Left lung (tissue), 10 donors: Measurements from ENCODE around the gene BCAP31. TPM values are rescaled to one million over a fixed set of nuclear protein-coding genes. Genes with fewer than 3 reads are reported as not detected.

Experiments
- ATAC-seq: fragments of 200-7000 bp; cut with Tn5 transposase; one replicate; pipeline ENCODE4 v1.9.1; 2020; ENCODE audit warnings: moderate library complexity
- DNase-seq, 4 donors: peaks; one replicate each; pipeline ENCODE4 v3.0.0-alpha.2; 2013 to 2020
- H3K27ac ChIP-seq, 2 donors: fragments of 200-600 bp; sonication (generic) in 1 of 2; one replicate each; pipeline versions ENCODE4 v1.5.0 to v1.8.0; 2020 to 2021
- H3K27me3 ChIP-seq, 2 donors: fragments of 200-600 bp; sonication (generic) in 1 of 2; one replicate each; pipeline versions ENCODE4 v1.5.0 to v1.8.0; 2020 to 2021
- H3K36me3 ChIP-seq, 2 donors: fragments of 200-600 bp; sonication (generic) in 1 of 2; one replicate each; pipeline versions ENCODE4 v1.5.0 to v1.8.0; 2020 to 2021
- H3K4me1 ChIP-seq, 2 donors: fragments of 200-600 bp; one replicate each; pipeline ENCODE4 v1.8.0; 2021
- H3K4me3 ChIP-seq, 2 donors: fragments of 200-600 bp; sonication (generic) in 1 of 2; one replicate each; pipeline versions ENCODE4 v1.5.0 to v1.8.0; 2020 to 2021; ENCODE audit warnings: mild to moderate bottlenecking in 1 of 2
- H3K9me3 ChIP-seq, 2 donors: fragments of 200-600 bp; sonication (generic) in 1 of 2; one replicate each; pipeline versions ENCODE4 v1.5.0 to v1.8.0; 2020 to 2021
- intact Hi-C, 2 donors: fragments of 100-400 bp; cut with DNase I; formaldehyde crosslinking; loops; one replicate each; pipeline versions ENCODE4 v1.11.2 to v1.14.2; 2022
- polyA plus RNA-seq, 6 donors: library from polyadenylated mRNA; unstranded; fragments of 120-200 nt; gene quantifications; one replicate each; pipeline ENCODE4 v1.2.1, GENCODE V29; 2013; ENCODE audit not compliant: insufficient read length in 6 of 6
- total RNA-seq, 2 donors: library from RNA; stranded (reverse); fragmentation: NEBNext Ultra II Directional; extraction: Animal tissue kit (Norgen Biotek cat#: 25700); gene quantifications; one replicate each; pipeline ENCODE4 v1.2.1, GENCODE V29; 2021
- TF ChIP-seq, protein P1 (sequence below), 2 donors: fragments of 200-600 bp; sonication (generic) in 1 of 2; IDR thresholded peaks; one replicate each; pipeline versions ENCODE4 v1.5.0 to v1.8.0; 2021; ENCODE audit warnings: antibody characterized with exemption in 2 of 2
- donor health status: DM: no; HTN: yes; CAD: no.
- donor health status: DM: no; HTN: no; CAD: no.

The BCAP31 gene
- total and polyA plus RNA-seq, 8 donors = 126 to 243 (median 138) TPM

DNA sequence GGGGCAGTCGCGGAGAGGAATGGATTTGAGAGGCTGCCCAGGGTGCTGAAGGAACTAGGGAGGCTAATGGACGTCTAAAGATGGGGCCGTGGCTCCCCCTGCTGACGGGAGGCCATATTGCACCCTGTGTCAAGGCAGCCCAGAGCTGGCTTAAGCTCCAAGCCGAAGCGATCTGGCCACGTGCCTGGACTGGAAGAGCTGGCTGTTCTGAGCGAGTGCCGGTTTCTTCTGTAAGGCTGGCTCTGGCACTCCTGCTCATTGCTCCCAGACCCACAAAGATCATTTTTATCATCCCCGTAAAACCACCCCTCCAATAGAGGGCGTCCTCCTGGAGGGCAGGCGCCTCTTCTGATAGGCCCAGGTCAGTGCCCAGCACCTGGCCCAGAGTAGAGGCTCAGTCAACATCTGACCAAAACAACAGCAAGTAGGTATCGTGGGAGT, 56.2 kb downstream of the BCAP31 start:
- peaks cover 6 to 43% of the 10 kb centered on the region in 2 donors for H3K27me3 ChIP-seq
- TF ChIP-seq, protein P1, sequence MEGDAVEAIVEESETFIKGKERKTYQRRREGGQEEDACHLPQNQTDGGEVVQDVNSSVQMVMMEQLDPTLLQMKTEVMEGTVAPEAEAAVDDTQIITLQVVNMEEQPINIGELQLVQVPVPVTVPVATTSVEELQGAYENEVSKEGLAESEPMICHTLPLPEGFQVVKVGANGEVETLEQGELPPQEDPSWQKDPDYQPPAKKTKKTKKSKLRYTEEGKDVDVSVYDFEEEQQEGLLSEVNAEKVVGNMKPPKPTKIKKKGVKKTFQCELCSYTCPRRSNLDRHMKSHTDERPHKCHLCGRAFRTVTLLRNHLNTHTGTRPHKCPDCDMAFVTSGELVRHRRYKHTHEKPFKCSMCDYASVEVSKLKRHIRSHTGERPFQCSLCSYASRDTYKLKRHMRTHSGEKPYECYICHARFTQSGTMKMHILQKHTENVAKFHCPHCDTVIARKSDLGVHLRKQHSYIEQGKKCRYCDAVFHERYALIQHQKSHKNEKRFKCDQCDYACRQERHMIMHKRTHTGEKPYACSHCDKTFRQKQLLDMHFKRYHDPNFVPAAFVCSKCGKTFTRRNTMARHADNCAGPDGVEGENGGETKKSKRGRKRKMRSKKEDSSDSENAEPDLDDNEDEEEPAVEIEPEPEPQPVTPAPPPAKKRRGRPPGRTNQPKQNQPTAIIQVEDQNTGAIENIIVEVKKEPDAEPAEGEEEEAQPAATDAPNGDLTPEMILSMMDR (IDR thresholded peaks at IDR 0.05) = peak; percentile 51 to 79
- no peaks in the 10 kb centered on the region for H3K9me3 ChIP-seq
- H3K27ac ChIP-seq = no peak overlapping the region
- no peaks in the 10 kb centered on the region for H3K4me1 ChIP-seq
- intact Hi-C loops = loop anchor here in 1 of 2 donors (10.0 kb wide), 1 partner anchor 113 kb away; no protein-coding TSS in a partner anchor
- no peak overlapping the region for H3K4me3 ChIP-seq
- no peaks in the 10 kb centered on the region for H3K36me3 ChIP-seq
- ATAC-seq = peak; percentile 93
- DNase-seq = peak; percentile 77 to 89 (median 83)

DNA sequence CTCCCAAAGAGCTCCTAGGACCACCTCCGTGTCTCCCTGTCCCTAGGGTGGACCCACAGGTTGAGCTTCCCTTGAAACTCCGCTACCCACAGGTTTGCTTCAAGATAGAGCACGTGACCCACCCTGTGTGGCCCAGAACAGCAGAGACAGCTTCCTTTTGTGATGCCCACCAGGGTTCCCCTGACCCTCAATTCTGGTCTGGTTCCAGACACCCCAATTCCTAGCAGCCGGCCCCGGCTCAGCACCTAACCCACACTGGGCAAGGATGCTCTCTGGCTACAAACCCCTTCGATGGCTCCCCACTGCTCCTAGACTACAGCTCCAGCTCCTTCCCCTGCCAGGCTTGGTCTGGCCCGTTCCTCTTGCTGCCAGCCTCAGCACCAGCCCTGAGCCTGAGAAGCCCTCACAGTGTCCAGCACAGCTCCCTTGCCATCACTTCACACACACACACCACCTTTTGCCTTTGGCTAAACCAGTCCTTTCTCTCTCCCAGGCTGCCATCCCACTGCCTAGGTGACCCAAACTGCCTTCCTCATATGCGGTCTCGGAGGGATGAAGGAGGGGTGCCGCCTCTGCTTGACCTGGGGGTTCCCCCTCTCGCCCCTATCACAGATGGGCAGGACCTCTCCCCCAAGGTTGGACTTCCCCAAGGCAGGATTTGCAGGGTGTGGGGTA, 56.8 kb downstream of the BCAP31 start:
- Histone ChIP-seq H3K4me1 (no peaks in the 10 kb centered on the region), H3K36me3 (no peaks in the 10 kb centered on the region), H3K4me3 (no peak overlapping the region), H3K27ac (no peak overlapping the region), H3K9me3 (no peaks in the 10 kb centered on the region), H3K27me3 (peaks cover 6 to 43% of the 10 kb centered on the region in 2 donors)
- ATAC-seq (no peak), DNase-seq (no peak)
- intact Hi-C loops = loop anchor here in 1 of 2 donors (10.0 kb wide), 1 partner anchor 113 kb away; no protein-coding TSS in a partner anchor
- TF ChIP-seq, protein P1 (IDR thresholded peaks at IDR 0.05) = no peak

DNA sequence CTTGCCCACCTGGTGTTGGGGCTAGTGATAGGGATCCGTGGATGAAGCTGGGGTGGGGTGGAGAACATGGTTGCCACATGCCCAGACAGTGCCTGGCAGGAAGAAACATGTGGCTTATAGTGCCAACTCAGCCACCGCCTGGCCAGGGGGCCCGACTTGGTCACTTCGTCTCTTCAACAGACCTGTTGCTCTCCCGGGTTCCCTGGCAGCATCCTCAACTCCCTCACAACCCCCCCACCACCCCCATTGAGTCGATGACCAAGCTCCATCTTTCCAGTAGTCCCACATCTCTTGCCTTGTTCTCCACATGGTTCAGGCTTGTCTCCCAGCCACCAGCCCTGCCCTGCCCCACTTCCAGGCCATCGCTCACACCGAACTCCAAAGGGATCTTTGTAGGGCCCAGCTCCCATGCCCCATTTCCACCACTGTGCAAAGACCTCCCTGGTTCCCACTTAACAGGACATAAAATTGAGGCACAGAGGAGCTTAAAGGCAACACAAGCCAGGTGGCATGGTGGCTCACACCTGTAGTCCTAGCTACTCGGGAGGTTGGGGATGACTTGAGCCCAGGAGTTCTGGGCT, 58.4 kb downstream of the BCAP31 start:
- Histone ChIP-seq H3K4me3 (no peak overlapping the region), H3K4me1 (no peaks in the 10 kb centered on the region), H3K36me3 (no peaks in the 10 kb centered on the region), H3K27ac (no peak overlapping the region), H3K9me3 (no peaks in the 10 kb centered on the region), H3K27me3 (peaks cover 21 to 45% of the 10 kb centered on the region in 2 donors)
- DNase-seq = no peak
- TF ChIP-seq, protein P1 (IDR thresholded peaks at IDR 0.05) = no peak
- intact Hi-C loops = loop anchor here in 1 of 2 donors (10.0 kb wide), 1 partner anchor 111 kb away; no protein-coding TSS in a partner anchor
- ATAC-seq = no peak

DNA sequence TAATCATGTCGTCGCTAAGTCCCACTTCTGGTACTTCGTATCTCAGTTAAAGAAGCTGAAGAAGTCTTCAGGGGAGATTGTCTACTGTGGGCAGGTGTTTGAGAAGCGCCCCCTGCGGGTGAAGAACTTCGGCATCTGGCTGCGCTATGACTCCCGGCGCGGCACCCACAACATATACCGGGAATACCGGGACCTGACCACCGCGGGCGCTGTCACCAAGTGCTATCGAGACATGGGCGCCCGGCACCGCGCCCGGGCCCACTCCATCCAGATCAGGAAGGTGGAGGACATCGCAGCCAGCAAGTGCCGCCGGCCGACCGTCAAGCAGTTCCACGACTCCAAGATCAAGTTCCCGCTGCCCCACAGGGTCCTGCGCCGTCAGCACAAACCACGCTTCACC, 61.9 kb downstream of the BCAP31 start:
- DNase-seq (peak in 2 of 4 donors; percentile 35 to 58), ATAC-seq (peak; percentile 27)
- Histone ChIP-seq H3K4me1 (no peaks in the 10 kb centered on the region), H3K36me3 (no peaks in the 10 kb centered on the region), H3K9me3 (no peaks in the 10 kb centered on the region), H3K27ac (no peak overlapping the region), H3K4me3 (no peak overlapping the region), H3K27me3 (peaks cover 26 to 48% of the 10 kb centered on the region in 2 donors)
- TF ChIP-seq, protein P1 (IDR thresholded peaks at IDR 0.05) = peak in 1 of 2 donors; percentile 33
- intact Hi-C loops = loop anchor here in 1 of 2 donors (10.0 kb wide), 1 partner anchor 107 kb away; no protein-coding TSS in a partner anchor

DNA sequence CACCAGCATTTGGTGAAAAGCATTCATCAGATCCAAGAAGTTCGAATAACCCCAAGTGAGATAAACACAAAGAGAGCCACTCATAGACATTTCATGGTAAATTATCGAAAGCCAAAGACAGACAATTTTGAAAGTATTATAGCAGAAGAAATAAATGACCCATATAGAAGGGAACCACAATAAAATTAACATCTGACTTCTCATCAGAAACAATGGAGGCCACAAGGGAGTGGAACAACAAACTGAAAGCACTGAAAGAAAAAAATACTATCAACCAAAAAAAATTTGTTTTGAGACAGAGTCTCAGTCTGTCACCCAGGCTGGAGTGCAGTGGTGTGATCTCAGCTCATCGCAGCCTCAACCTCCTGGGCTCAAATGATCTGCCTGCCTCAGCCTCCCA, 64.9 kb downstream of the BCAP31 start:
- no peak overlapping the region for H3K4me3 ChIP-seq
- ATAC-seq (no peak), DNase-seq (no peak)
- H3K27me3 ChIP-seq = peaks cover 24 to 37% of the 10 kb centered on the region in 2 donors
- no peaks in the 10 kb centered on the region for H3K9me3 ChIP-seq
- H3K4me1 ChIP-seq = no peaks in the 10 kb centered on the region
- intact Hi-C loops = no loop called here
- no peak overlapping the region for H3K27ac ChIP-seq
- TF ChIP-seq, protein P1 (IDR thresholded peaks at IDR 0.05) = no peak
- no peaks in the 10 kb centered on the region for H3K36me3 ChIP-seq
